ENCODE data around the gene CHD9.
"Not testable (repeated sequence)": the region's sequence is repeated elsewhere in the genome, so short reads cannot be mapped to it uniquely, and the experiment has no call there.

GRCh38 chr16:53075461-53075860 is 20.7 kb downstream of the CHD9 start:
- not testable (repeated sequence) for TF ChIP-seq EZH2, CTCF, EZH2phosphoT487 (IDR thresholded peaks at IDR 0.05)
